NCI-H526 treated with DMSO at 0.1 percent for 48 hours (cell line): ENCODE results near the gene ALK.

Experiments
- DNase-seq: peaks from one replicate; lab custom pipeline; 2025; lab: John Stamatoyannopoulos, UW

The ALK gene

GRCh38 chr2:29789911-29790485 lies 131.4 kb downstream of the ALK start:
- DNase-seq: no peak

GRCh38 chr2:29787473-29788465 lies 133.6 kb downstream of the ALK start:
- DNase-seq: no peak

GRCh38 chr2:29786361-29786760 lies 135.0 kb downstream of the ALK start:
- no peak for DNase-seq

GRCh38 chr2:29783666-29784065 lies 137.7 kb downstream of the ALK start:
- no peak for DNase-seq

- no peak for DNase-seq
Observed at GRCh38 chr2:29782549-29783458, 138.6 kb downstream of the ALK start.

GRCh38 chr2:29782087-29782486 lies 139.3 kb downstream of the ALK start:
- DNase-seq: no peak

- DNase-seq: no peak
Observed at GRCh38 chr2:29780906-29781305, 140.5 kb downstream of the ALK start.

GRCh38 chr2:29777161-29777560 lies 144.2 kb downstream of the ALK start:
- DNase-seq: no peak

- DNase-seq: no peak
Observed at GRCh38 chr2:29776406-29776805, 145.0 kb downstream of the ALK start.

- DNase-seq: no peak
Observed at GRCh38 chr2:29775937-29776336, 145.4 kb downstream of the ALK start.

GRCh38 chr2:29774624-29775023 lies 146.8 kb downstream of the ALK start:
- no peak for DNase-seq

GRCh38 chr2:29770846-29771245 lies 150.5 kb downstream of the ALK start:
- DNase-seq: no peak

GRCh38 chr2:29769847-29770246 lies 151.5 kb downstream of the ALK start:
- DNase-seq: no peak

- DNase-seq: no peak
Observed at GRCh38 chr2:29767606-29768335, 153.6 kb downstream of the ALK start.

- DNase-seq: no peak
Observed at GRCh38 chr2:29766191-29766590, 155.2 kb downstream of the ALK start.

- DNase-seq: no peak
Observed at GRCh38 chr2:29765721-29766120, 155.7 kb downstream of the ALK start.

GRCh38 chr2:29763371-29763770 lies 158.0 kb downstream of the ALK start:
- DNase-seq: no peak

- DNase-seq: no peak
Observed at GRCh38 chr2:29762239-29762638, 159.1 kb downstream of the ALK start.

- DNase-seq: no peak
Observed at GRCh38 chr2:29761278-29761677, 160.1 kb downstream of the ALK start.

- no peak for DNase-seq
Observed at GRCh38 chr2:29760008-29760407, 161.4 kb downstream of the ALK start.

GRCh38 chr2:29759360-29759759 lies 162.0 kb downstream of the ALK start:
- no peak for DNase-seq

GRCh38 chr2:29755829-29756228 lies 165.6 kb downstream of the ALK start:
- no peak for DNase-seq
